Common myeloid progenitor, CD34-positive (primary cell): ENCODE data around the gene SLC38A4.

Experiments
- CTCF ChIA-PET: fragments of 350-600 bp; sonication (Branson Sonifier 250); formaldehyde crosslinking; loops from one replicate; lab custom pipeline; 2021; ENCODE audit warnings: antibody characterized with exemption; lab: Charles Lee
- POLR2A ChIA-PET: fragments of 350-600 bp; sonication (Branson Sonifier 250); formaldehyde crosslinking; loops from one replicate; lab custom pipeline; 2021; ENCODE audit warnings: antibody characterized with exemption; lab: Charles Lee
- DNase-seq, 3 donors: peaks; one replicate each; pipeline versions ENCODE4 v3.0.0 to v3.0.0-alpha.2; 2013
- H3K27ac ChIP-seq, 2 experiments: 1 replicate in 1 of 2; 2 replicates in 1 of 2; pipeline ENCODE4 v1.7.0; 2013; ENCODE audit warnings: inconsistent platforms in 2 of 2, low read length in 2 of 2, mild to moderate bottlenecking in 2 of 2, low read depth in 1 of 2, moderate library complexity in 1 of 2; ENCODE audit not compliant: severe bottlenecking in 2 of 2, insufficient read depth in 1 of 2, poor library complexity in 1 of 2
- H3K27me3 ChIP-seq, 5 experiments: replicated peaks in 2 of 5; 1 replicate in 3 of 5; 2 replicates in 2 of 5; pipeline versions ENCODE4 v1.6.1 to v1.7.0; 2013; ENCODE audit warnings: low read length in 4 of 5, mild to moderate bottlenecking in 2 of 5, moderate library complexity in 2 of 5, inconsistent platforms in 1 of 5; ENCODE audit not compliant: insufficient read depth in 5 of 5, control insufficient read depth in 4 of 5
- H3K36me3 ChIP-seq, 4 experiments: 1 replicate in 2 of 4; 2 replicates in 2 of 4; pipeline versions ENCODE4 v1.6.1 to v1.7.0; 2013; ENCODE audit warnings: low read length in 3 of 4, control low read depth in 1 of 4, mild to moderate bottlenecking in 1 of 4; ENCODE audit not compliant: control insufficient read depth in 4 of 4, insufficient read depth in 4 of 4
- H3K4me1 ChIP-seq, 4 experiments: 1 replicate in 3 of 4; 2 replicates in 1 of 4; pipeline versions ENCODE4 v1.6.1 to v1.7.1; 2013; ENCODE audit warnings: low read length in 3 of 4, mild to moderate bottlenecking in 3 of 4, control low read depth in 1 of 4, inconsistent platforms in 1 of 4, moderate library complexity in 1 of 4; ENCODE audit not compliant: control insufficient read depth in 4 of 4, insufficient read depth in 4 of 4; ENCODE audit errors: control extremely low read depth in 1 of 4
- H3K4me3 ChIP-seq, 7 experiments: 1 replicate in 4 of 7; 2 replicates in 3 of 7; pipeline versions ENCODE4 v1.5.1 to v1.7.0; 2013; ENCODE audit warnings: mild to moderate bottlenecking in 7 of 7, low read length in 6 of 7, moderate library complexity in 6 of 7, inconsistent platforms in 2 of 7, low read depth in 2 of 7, control low read depth in 1 of 7; ENCODE audit not compliant: insufficient read depth in 4 of 7, control insufficient read depth in 1 of 7; ENCODE audit errors: extremely low read depth in 1 of 7
- H3K9me3 ChIP-seq, 5 experiments: 1 replicate in 4 of 5; 2 replicates in 1 of 5; pipeline versions ENCODE4 v1.6.1 to v1.7.1; 2013; ENCODE audit warnings: low read length in 4 of 5, mild to moderate bottlenecking in 2 of 5, inconsistent platforms in 1 of 5, low read depth in 1 of 5, moderate library complexity in 1 of 5; ENCODE audit not compliant: control insufficient read depth in 4 of 5, insufficient read depth in 2 of 5; ENCODE audit errors: control extremely low read depth in 1 of 5
- WGBS: methylation state at CpG from one replicate; pipeline ENCODE4 v1.1.5; 2013; ENCODE audit not compliant: insufficient coverage; 5-methylcytosine and 5-hydroxymethylcytosine counted together

The SLC38A4 gene

DNA sequence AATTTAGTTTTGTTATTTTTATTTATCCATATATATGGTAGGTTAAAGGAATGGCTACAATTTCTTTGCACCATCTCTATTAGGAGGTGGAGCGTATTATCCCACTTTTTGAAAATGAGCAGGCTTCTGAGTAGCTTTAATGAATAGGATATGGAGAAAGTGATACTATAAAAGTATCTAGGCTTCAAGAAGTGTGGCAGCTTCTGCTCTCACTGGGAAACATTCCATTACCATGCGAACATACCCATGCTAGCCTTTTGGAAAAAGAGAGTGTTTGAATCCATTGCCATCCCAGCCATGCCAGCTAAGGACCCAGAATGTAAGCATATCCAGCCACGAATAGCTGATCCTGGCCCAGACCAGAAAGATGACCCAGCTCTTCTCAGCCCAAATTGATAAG lies 107.3 kb downstream of the SLC38A4 start:
- 100% methylated on average over 1 of the region's 3 CpGs for WGBS
- POLR2A ChIA-PET, result no interaction called here
- H3K4me3 ChIP-seq, result no peak overlapping the region
- CTCF ChIA-PET, result no interaction called here
- no peaks in the 10 kb centered on the region for H3K27me3 ChIP-seq
- no peaks in the 10 kb centered on the region for H3K36me3 ChIP-seq
- no peak overlapping the region for H3K27ac ChIP-seq
- peaks cover 0 to 6% (median 0%) of the 10 kb centered on the region in 5 experiments for H3K9me3 ChIP-seq
- no peaks in the 10 kb centered on the region for H3K4me1 ChIP-seq
- no peak for DNase-seq

DNA sequence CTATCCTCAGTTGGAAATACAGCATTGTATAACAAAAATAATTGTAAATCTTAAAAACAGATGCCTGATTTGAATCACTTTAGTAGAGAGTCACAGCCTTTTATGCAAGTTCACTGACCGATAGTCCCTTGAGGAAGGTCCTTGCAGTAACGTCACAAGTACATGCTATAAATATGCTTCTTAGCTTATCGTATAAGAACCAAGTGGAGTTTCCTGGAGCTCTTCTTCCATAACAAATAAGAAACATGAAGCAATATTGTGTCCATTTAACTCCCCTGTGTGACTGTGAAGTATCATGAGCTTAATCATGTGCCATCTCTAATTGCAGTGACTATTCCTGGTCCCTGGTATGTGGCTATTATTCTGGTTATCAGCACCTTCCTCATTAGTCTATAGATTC lies 107.9 kb downstream of the SLC38A4 start:
- ChIA-PET POLR2A (no interaction called here), CTCF (no interaction called here)
- Histone ChIP-seq H3K4me1 (no peaks in the 10 kb centered on the region), H3K27me3 (no peaks in the 10 kb centered on the region), H3K27ac (no peak overlapping the region), H3K9me3 (peaks cover 0 to 6% (median 2%) of the 10 kb centered on the region in 5 experiments), H3K36me3 (no peaks in the 10 kb centered on the region), H3K4me3 (no peak overlapping the region)
- WGBS, result 92% methylated on average over 2 of the region's 3 CpGs
- DNase-seq, result no peak

DNA sequence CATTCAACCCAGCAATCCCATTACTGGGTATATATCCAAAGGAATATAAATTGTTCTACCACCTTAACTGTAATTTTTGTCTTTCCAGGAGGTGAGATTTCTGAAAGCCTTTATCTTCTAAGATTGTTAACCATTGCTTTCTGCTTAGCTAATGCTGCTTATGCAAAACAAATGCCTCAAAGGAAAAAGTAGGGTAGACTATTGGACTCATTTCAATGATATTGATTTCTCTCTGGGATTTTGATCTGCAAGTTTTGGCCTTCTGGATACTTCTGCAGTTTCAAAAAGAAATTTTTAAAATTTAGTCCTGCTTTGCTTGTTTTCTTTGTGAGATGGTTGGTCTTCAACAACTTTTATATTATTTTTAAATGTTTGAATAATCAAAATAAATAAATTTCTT lies 108.6 kb downstream of the SLC38A4 start:
- no peak for DNase-seq
- Histone ChIP-seq H3K4me3 (no peak overlapping the region), H3K4me1 (no peaks in the 10 kb centered on the region), H3K27me3 (no peaks in the 10 kb centered on the region), H3K9me3 (peaks cover 0 to 6% (median 2%) of the 10 kb centered on the region in 5 experiments), H3K27ac (no peak overlapping the region), H3K36me3 (no peaks in the 10 kb centered on the region)
- CTCF ChIA-PET, result no interaction called here
- POLR2A ChIA-PET, result no interaction called here
